ENCODE measurements around the gene MAP3K5.

Gene MAP3K5

DNA sequence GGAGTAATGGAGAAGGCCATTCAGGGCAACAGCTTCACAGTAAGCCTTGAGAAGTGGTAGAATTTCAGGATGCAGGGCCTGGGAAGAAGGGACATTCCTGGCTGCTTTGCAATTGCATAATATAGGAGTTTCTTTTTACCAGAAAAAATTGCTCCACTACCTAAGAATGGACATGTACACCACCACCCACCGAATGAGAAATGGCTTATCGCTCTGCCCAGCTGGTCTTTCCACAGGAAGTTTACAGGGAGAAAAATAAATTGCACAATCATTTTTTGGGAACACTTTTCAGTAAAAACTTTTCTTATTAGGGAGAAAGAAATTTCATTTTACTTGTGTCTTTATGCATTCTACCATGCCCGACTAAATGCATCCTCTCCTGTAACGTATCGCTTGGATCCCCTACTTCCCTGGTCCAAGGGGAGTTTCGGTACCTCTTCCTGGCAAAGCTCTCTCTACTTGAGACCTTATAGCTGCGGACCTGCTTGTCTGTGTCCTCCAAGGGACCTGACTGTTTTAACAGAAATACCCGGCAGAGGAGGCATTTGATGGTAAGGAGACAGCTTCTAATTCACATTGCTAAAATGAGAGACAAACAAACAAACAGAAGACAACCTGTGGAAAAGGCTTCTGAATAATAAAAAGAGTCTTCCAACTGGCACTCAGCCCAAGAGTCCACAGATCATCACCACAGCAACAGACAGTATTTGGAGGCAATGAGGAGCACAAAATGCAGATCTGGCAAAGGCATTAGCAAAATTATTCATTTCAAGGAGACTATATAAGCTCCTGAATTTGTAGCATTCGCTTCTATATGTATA, 54.2 kb downstream of the MAP3K5 start:
- in situ Hi-C loops (cut with HindIII; ENCODE audit: low sequenced_read_pairs): no loop called here
- no peak for DNase-seq (ENCODE audit: low read depth)
- no peak overlapping the region for H3K4me3 ChIP-seq (ENCODE audit: low read depth, low read length)
- TF ChIP-seq, protein P1, sequence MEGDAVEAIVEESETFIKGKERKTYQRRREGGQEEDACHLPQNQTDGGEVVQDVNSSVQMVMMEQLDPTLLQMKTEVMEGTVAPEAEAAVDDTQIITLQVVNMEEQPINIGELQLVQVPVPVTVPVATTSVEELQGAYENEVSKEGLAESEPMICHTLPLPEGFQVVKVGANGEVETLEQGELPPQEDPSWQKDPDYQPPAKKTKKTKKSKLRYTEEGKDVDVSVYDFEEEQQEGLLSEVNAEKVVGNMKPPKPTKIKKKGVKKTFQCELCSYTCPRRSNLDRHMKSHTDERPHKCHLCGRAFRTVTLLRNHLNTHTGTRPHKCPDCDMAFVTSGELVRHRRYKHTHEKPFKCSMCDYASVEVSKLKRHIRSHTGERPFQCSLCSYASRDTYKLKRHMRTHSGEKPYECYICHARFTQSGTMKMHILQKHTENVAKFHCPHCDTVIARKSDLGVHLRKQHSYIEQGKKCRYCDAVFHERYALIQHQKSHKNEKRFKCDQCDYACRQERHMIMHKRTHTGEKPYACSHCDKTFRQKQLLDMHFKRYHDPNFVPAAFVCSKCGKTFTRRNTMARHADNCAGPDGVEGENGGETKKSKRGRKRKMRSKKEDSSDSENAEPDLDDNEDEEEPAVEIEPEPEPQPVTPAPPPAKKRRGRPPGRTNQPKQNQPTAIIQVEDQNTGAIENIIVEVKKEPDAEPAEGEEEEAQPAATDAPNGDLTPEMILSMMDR (IDR thresholded peaks at IDR 0.05; ENCODE audit: low read depth, low read length, missing control alignments): no peak

DNA sequence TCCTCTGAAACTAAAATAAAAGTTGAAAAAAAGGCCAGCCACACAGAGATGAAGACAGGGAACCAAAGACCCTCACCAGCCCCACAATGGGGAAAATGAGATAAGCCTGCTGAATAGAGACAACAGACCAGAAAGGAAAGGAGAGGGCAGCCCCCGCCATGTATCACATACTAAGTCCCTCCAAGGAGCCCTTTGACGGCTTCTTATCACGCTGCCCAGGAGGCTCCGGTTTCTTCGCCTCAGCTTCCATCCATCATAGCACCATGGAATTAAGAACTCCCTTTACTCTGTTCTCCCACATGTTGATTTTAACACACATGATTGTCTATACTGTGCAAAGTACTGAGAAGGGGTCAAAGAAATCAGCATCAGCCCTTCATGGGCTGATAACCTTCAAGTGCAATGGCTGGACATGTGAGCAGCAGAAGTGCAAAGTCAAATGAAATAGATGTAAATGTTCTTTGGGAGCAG, 54.9 kb downstream of the MAP3K5 start:
- TF ChIP-seq, protein P1 (IDR thresholded peaks at IDR 0.05; ENCODE audit: low read depth, low read length, missing control alignments): no peak

DNA sequence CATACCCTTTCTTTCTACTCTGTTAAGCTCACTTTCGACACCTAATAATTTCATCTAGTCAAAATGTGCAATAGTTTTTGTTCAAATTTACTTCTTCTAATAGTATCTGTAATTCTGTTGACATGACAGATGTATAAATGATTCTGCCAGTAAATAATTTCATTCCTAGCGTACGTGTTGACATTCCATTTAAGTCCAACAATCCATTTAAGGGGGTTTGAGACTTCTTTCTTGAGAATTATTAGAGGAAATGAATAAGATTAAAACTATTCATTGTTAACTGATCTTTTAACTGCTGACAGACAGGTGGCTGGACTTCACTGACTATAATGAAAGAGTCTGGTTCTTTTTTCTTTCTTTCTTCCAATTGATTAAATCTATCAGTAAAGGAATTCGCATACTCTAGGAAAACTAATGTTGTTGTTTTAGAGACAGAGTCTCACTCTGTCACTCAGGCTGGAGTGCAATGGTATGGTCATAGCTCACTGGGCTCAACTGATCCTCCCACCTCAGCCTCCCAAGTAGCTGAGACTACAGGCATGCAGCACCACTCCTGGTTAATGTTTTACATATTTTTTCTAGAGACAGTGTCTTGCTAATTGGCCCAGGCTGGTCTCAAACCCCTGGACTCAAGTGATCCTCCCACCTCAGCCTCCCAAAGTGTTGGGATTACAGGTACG, 55.9 kb downstream of the MAP3K5 start:
- in situ Hi-C loops (cut with HindIII; ENCODE audit: low sequenced_read_pairs): no loop called here
- DNase-seq (ENCODE audit: low read depth): no peak
- TF ChIP-seq, protein P1 (IDR thresholded peaks at IDR 0.05; ENCODE audit: low read depth, low read length, missing control alignments): no peak
- no peak overlapping the region for H3K4me3 ChIP-seq (ENCODE audit: low read depth, low read length)

More for the DNA sequence above, 54.9 kb downstream of the MAP3K5 start:
- DNase-seq (ENCODE audit: low read depth): no peak
- no peak overlapping the region for H3K4me3 ChIP-seq (ENCODE audit: low read depth, low read length)
- in situ Hi-C loops (cut with HindIII; ENCODE audit: low sequenced_read_pairs): no loop called here

DNA sequence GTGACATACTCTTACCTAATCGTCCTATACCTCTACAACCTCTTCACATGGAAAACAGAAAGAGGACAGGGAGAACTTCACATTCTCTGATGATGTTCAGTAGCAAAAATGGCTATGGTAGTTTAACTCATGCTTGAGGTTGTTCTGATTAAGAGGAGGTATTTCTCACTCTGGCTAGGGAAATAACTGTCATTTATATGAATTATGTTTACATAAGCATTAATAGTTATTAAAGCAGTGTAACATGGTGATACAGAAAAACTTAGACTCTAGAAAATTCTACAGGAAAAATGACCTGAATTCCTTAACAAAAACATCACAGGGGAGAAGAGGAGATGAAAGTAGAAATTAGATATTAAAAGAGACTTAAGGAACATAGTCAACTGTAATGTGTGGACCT, 57.3 kb downstream of the MAP3K5 start:
- in situ Hi-C loops (cut with HindIII; ENCODE audit: low sequenced_read_pairs): loop anchor here (5.0 kb wide), 1 partner anchor 78 kb away; no protein-coding TSS in a partner anchor
- TF ChIP-seq, protein P1 (IDR thresholded peaks at IDR 0.05; ENCODE audit: low read depth, low read length, missing control alignments): no peak
- DNase-seq (ENCODE audit: low read depth): no peak
- no peak overlapping the region for H3K4me3 ChIP-seq (ENCODE audit: low read depth, low read length)

DNA sequence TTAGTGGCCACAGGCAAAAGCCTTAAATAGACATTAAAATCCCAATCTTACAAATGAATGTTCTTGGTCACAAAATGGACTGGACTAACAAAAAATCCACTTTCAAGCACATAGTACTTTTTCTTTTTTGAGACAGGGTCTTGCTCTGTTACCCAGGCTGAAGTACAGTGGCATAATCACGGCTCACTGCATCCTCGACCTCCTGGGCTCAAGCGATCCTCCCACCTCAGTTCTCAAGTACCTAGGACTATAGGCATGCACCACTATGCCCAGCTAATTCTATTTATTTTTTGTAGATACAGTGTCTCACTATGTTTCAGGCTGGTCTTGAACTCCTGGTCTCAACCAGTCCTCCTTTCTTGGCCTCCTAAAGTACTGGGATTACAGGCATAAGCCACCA, 59.4 kb downstream of the MAP3K5 start:
- TF ChIP-seq, protein P1 (IDR thresholded peaks at IDR 0.05; ENCODE audit: low read depth, low read length, missing control alignments): no peak
- no peak for DNase-seq (ENCODE audit: low read depth)
- H3K4me3 ChIP-seq (ENCODE audit: low read depth, low read length): no peak overlapping the region
- in situ Hi-C loops (cut with HindIII; ENCODE audit: low sequenced_read_pairs): loop anchor here (5.0 kb wide), 1 partner anchor 76 kb away; no protein-coding TSS in a partner anchor

DNA sequence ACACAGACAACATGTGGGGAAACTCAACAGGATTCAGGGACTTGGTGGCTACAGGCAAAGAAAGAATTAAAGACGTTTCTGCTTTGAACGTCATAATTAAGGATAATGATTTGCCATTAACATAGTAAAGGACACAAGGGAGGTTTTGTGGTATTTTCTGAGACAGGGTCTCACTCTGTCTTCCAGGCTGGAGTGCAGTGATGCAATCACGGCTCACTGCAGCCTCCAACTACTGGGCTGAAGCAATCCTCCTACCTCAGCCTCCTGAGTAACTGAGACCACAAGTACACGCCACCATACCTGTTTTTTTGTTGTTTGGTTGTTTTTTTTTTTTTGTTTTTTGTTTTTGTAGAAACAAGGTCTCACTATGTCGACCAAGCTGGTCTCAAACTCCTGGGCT, 62.4 kb downstream of the MAP3K5 start:
- in situ Hi-C loops (cut with HindIII; ENCODE audit: low sequenced_read_pairs): loop anchor here (5.0 kb wide), 1 partner anchor 73 kb away; no protein-coding TSS in a partner anchor
- TF ChIP-seq, protein P1 (IDR thresholded peaks at IDR 0.05; ENCODE audit: low read depth, low read length, missing control alignments): no peak

More for the DNA sequence above, 62.4 kb downstream of the MAP3K5 start:
- H3K4me3 ChIP-seq (ENCODE audit: low read depth, low read length): no peak overlapping the region
- DNase-seq (ENCODE audit: low read depth): no peak
